Mammary epithelial cell (primary cell): ENCODE data around the gene SLC22A31.

ENCODE experiments used
- CTCF ChIP-seq, 2 donors: IDR thresholded peaks in 1 of 2; conservative IDR thresholded peaks in 1 of 2; 2 replicates each; pipeline ENCODE4 v1.5.1; 2011 to 2012; ENCODE audit warnings: inconsistent platforms in 2 of 2, low read length in 2 of 2, mild to moderate bottlenecking in 2 of 2, control low read depth in 1 of 2, low read depth in 1 of 2; ENCODE audit not compliant: insufficient read depth in 1 of 2; ENCODE audit errors: extremely low read depth in 1 of 2
- EZH2 ChIP-seq: IDR thresholded peaks from 2 replicates; pipeline ENCODE4 v1.6.1; 2012; ENCODE audit warnings: low read length, inconsistent platforms, borderline replicate concordance

- TF ChIP-seq CTCF (conservative IDR thresholded peaks at IDR 0.05 in 1 of 2, IDR thresholded peaks at IDR 0.05 in 1 of 2; ENCODE audit: extremely low read depth in 1 of 2, insufficient read depth in 1 of 2, low read depth in 1 of 2, low read length in 2 of 2) (no peak), EZH2 (no peak)
Measured at GRCh38 chr16:89187032-89187769, 13.1 kb downstream of the SLC22A31 start.
